ENCODE measurements around the gene NR1H3. TPM values are rescaled to one million over a fixed set of nuclear protein-coding genes. Genes with fewer than 3 reads are reported as not detected.

Gene NR1H3
- total RNA-seq, 1 experiment from 2014 or later: 44.8 TPM

DNA sequence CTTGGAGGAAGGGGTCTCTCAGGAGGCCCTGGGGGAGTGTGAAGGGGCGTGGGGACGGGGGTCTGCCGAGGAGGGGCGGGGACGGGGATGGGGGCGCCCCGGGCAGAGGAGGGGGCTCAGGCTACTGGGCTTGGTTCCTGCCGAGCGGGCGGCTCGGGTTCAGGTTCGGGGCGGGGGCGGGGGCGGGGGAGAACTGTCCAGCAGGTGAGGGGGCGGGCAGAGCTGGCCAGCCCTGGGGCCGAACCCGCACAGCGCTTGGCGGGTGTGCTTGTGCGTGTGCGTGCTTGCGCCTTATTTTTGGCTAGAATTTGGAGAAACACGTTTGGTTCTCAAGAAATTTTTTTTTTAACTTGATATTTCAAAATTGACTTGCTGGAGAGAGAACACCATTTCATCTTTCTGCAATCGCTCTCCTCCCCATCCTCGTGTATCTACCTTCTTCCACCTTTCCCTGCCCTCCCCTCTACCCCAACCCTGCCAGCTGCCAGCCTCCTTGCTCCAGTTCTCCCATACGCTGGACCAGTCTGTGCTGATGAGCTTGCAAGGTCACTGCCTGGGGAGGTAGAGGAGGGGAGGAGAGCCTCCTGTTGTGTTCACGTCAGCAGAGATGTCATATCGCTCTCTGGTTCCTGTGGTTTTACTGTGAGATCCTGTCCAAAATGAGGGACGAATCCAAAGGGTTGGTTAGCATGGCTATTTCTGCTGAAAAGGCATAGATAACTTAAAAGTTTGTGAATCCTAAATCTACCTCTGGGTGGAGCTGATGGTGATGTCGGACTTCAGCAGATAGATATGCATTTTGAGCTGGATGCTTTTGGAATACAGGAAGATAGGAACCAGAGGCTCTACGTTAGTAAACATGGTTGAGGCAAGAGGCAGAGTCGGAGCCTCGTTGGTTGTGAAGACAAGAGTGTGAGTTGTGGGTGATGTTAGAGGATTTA is 12.8 kb downstream of the NR1H3 start:
- peaks cover 21% of the 10 kb centered on the region for H3K4me1 ChIP-seq
- no TSS peak for BruUV-seq (replicated peaks)
- peak overlapping the region; percentile 93 for H3K27ac Mint-ChIP-seq (ENCODE audit: unreplicated experiment)
- peak in 1 of 2 experiments; percentile 42 for DNase-seq
- no peaks in the 10 kb centered on the region for H3K9me3 ChIP-seq
- CTCF ChIA-PET: interaction anchor here (0.5 to 1.8 kb wide), 5 partner anchors 12 to 104 kb away, joined by 3 to 15 read pairs (median 3); partner anchors contain the start of gene NR1H3
- intact Hi-C loops (cut with micrococcal nuclease; ENCODE audit: unreplicated experiment): no loop called here
- TF ChIP-seq CTCF (IDR thresholded peaks at IDR 0.05; ENCODE audit: insufficient read depth in 1 of 2, low read depth in 1 of 2, low read length in 1 of 2, severe bottlenecking in 1 of 2, unreplicated experiment in 1 of 2): no peak
- H3K36me3 ChIP-seq (ENCODE audit: control insufficient read depth, insufficient read depth, low read length): peaks cover 3% of the 10 kb centered on the region; the same call in 1 of the 2 replicates
- peaks cover 28% of the 10 kb centered on the region for H3K4me1 Mint-ChIP-seq (ENCODE audit: low read depth, unreplicated experiment)
- peaks cover 14% of the 10 kb centered on the region for H3K36me3 Mint-ChIP-seq (ENCODE audit: insufficient read depth, unreplicated experiment)
- no peaks in the 10 kb centered on the region for H3K27me3 ChIP-seq (replicated peaks; ENCODE audit: control insufficient read depth, insufficient read depth, low read length)
- no peaks in the 10 kb centered on the region for H3K27me3 Mint-ChIP-seq (ENCODE audit: insufficient read depth, unreplicated experiment)
- POLR2A ChIA-PET: interaction anchor here (0.5 to 1.4 kb wide), 7 partner anchors 13 to 672 kb away, joined by 3 to 8 read pairs (median 3); partner anchors contain the start of genes DDB2 and NR1H3
- H3K9me3 Mint-ChIP-seq (ENCODE audit: unreplicated experiment): no peaks in the 10 kb centered on the region
- H3K4me3 Mint-ChIP-seq (ENCODE audit: unreplicated experiment): peak overlapping the region; percentile 66
- peak overlapping the region; percentile 92 for H3K4me3 ChIP-seq (ENCODE audit: low read depth, low read length)

GRCh38 chr11:47271328-47271727 is 13.5 kb downstream of the NR1H3 start:
- Histone ChIP-seq H3K36me3 (ENCODE audit: control insufficient read depth, insufficient read depth, low read length) (peaks cover 5% of the 10 kb centered on the region; the same call in 1 of the 2 replicates), H3K27me3 (replicated peaks; ENCODE audit: control insufficient read depth, insufficient read depth, low read length) (no peaks in the 10 kb centered on the region), H3K9me3 (no peaks in the 10 kb centered on the region), H3K4me1 (peaks cover 21% of the 10 kb centered on the region), H3K4me3 (ENCODE audit: low read depth, low read length) (peak overlapping the region; percentile 92)
- CTCF ChIA-PET: interaction anchor here (0.5 to 1.8 kb wide), 5 partner anchors 13 to 103 kb away, joined by 3 to 15 read pairs (median 3); partner anchors contain the start of gene NR1H3
- TSS peak; percentile 43 for BruUV-seq (replicated peaks)
- Mint-ChIP-seq H3K36me3 (ENCODE audit: insufficient read depth, unreplicated experiment) (peaks cover 22% of the 10 kb centered on the region), H3K4me3 (ENCODE audit: unreplicated experiment) (peak overlapping the region; percentile 66), H3K27me3 (ENCODE audit: insufficient read depth, unreplicated experiment) (no peaks in the 10 kb centered on the region), H3K27ac (ENCODE audit: unreplicated experiment) (peak overlapping the region; percentile 93), H3K9me3 (ENCODE audit: unreplicated experiment) (no peaks in the 10 kb centered on the region), H3K4me1 (ENCODE audit: low read depth, unreplicated experiment) (peaks cover 32% of the 10 kb centered on the region)
- DNase-seq: no peak
- POLR2A ChIA-PET: interaction anchor here (0.5 to 1.1 kb wide), 4 partner anchors 14 to 673 kb away, joined by 3 to 8 read pairs (median 3); partner anchors contain the start of gene NR1H3
- no peak for TF ChIP-seq CTCF (IDR thresholded peaks at IDR 0.05; ENCODE audit: insufficient read depth in 1 of 2, low read depth in 1 of 2, low read length in 1 of 2, severe bottlenecking in 1 of 2, unreplicated experiment in 1 of 2)
- intact Hi-C loops (cut with micrococcal nuclease; ENCODE audit: unreplicated experiment): no loop called here

DNA sequence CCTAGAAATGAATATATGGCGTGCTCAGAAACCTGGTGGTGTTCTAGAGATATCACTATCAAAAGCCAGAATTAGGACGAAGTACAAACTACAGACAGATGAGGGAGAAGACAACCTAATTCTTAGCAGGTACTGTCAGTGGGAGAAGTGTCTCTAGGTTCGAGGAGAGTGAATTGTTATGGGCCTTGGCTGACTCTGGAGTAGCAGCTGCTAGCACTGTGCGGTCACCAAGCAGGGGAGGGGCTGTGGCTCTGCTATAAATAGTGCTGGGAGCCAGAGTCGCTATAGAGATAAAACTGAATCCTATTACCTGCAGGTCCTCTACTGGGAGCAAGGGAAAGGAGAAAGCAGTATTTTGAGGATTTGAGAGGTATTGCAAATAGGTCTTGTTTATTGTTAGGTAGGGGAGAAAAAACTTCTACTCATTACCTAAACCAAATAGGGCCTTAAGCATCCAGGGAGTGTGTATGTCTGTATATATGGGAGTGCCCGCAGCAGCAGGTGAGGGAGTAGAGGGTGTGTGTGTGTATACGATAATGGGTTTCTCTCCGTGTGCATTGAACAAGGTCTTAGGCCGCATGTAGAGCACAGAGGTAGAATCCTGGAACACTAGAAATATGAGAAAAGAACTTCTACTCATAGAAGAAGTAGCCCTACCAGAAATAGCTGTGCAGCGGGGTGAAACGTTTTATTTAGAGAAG is 14.3 kb downstream of the NR1H3 start:
- intact Hi-C loops (cut with micrococcal nuclease; ENCODE audit: unreplicated experiment): no loop called here
- Mint-ChIP-seq H3K4me3 (ENCODE audit: unreplicated experiment) (no peak overlapping the region), H3K36me3 (ENCODE audit: insufficient read depth, unreplicated experiment) (peaks cover 28% of the 10 kb centered on the region), H3K9me3 (ENCODE audit: unreplicated experiment) (no peaks in the 10 kb centered on the region), H3K27ac (ENCODE audit: unreplicated experiment) (peak overlapping the region; percentile 24), H3K27me3 (ENCODE audit: insufficient read depth, unreplicated experiment) (no peaks in the 10 kb centered on the region), H3K4me1 (ENCODE audit: low read depth, unreplicated experiment) (peaks cover 35% of the 10 kb centered on the region)
- BruUV-seq (replicated peaks): no TSS peak
- no peak for DNase-seq
- Histone ChIP-seq H3K4me1 (peaks cover 21% of the 10 kb centered on the region), H3K4me3 (ENCODE audit: low read depth, low read length) (no peak overlapping the region), H3K36me3 (ENCODE audit: control insufficient read depth, insufficient read depth, low read length) (peaks cover 8% of the 10 kb centered on the region), H3K27me3 (replicated peaks; ENCODE audit: control insufficient read depth, insufficient read depth, low read length) (no peaks in the 10 kb centered on the region), H3K9me3 (no peaks in the 10 kb centered on the region)
- TF ChIP-seq CTCF (IDR thresholded peaks at IDR 0.05; ENCODE audit: insufficient read depth in 1 of 2, low read depth in 1 of 2, low read length in 1 of 2, severe bottlenecking in 1 of 2, unreplicated experiment in 1 of 2): no peak
- ChIA-PET CTCF (interaction anchor here (1.1 to 1.7 kb wide), 2 partner anchors 83 to 102 kb away, joined by 3 to 4 read pairs; no protein-coding TSS in a partner anchor), POLR2A (no interaction called here)

Measured in Caco-2 (cell line).